PC-3 (cell line): Measurements from ENCODE around the gene UNC93A. TPM values are rescaled to one million over a fixed set of nuclear protein-coding genes. Genes with fewer than 3 reads are reported as not detected.

Source experiments
- ATAC-seq: fragments of 200-7000 bp; cut with Tn5 transposase; 2 replicates; pipeline ENCODE4 v1.9.1; 2020; ENCODE audit warnings: mild to moderate bottlenecking, moderate library complexity
- BruUV-seq: library from RNA; stranded (reverse); fragments of 400-500 nt; replicated peaks from 2 replicates; lab custom pipeline; 2021; lab: Mats Ljungman, UMichigan
- CTCF ChIA-PET: fragments of 300-600 bp; sonication (Branson Sonifier 250); formaldehyde crosslinking; loops from one replicate; lab custom pipeline; 2022; ENCODE audit warnings: antibody characterized with exemption; lab: Charles Lee
- POLR2A ChIA-PET: fragments of 300-600 bp; sonication (Branson Sonifier 250); formaldehyde crosslinking; loops from one replicate; lab custom pipeline; 2022; ENCODE audit warnings: antibody characterized with exemption; ENCODE audit not compliant: unreplicated experiment; lab: Charles Lee
- DNase-seq: peaks from one replicate; pipeline ENCODE4 v3.0.0-alpha.2; 2015
- H2AFZ ChIP-seq: fragments of 300-600 bp; sonication (generic); 2 replicates; pipeline ENCODE4 v1.6.0; 2016; ENCODE audit warnings: antibody characterized with exemption, low read length
- H3F3A ChIP-seq: fragments of 300-600 bp; sonication (generic); one replicate; pipeline ENCODE4 v1.6.0; 2017; ENCODE audit warnings: antibody characterized with exemption, low read length, control low read depth, mild to moderate bottlenecking; ENCODE audit not compliant: unreplicated experiment
- H3K27ac ChIP-seq: fragments of 300-600 bp; sonication (generic); 2 replicates; pipeline ENCODE4 v1.5.1; 2016; ENCODE audit warnings: mild to moderate bottlenecking, low read length
- H3K27me3 ChIP-seq: fragments of 300-600 bp; sonication (generic); 2 replicates; pipeline ENCODE4 v1.6.1; 2016; ENCODE audit warnings: low read length, mixed read lengths
- H3K36me3 ChIP-seq: fragments of 300-600 bp; sonication (generic); 2 replicates; pipeline ENCODE4 v1.6.1; 2016; ENCODE audit warnings: low read depth, mixed run types, low read length, mixed read lengths
- H3K4me1 ChIP-seq: fragments of 300-600 bp; sonication (generic); 2 replicates; pipeline ENCODE4 v1.5.1; 2016; ENCODE audit warnings: low read length; ENCODE audit not compliant: insufficient read depth
- H3K4me2 ChIP-seq: fragments of 300-600 bp; sonication (generic); 2 replicates; pipeline ENCODE4 v1.6.0; 2016; ENCODE audit warnings: low read length
- H3K4me3 ChIP-seq: fragments of 300-600 bp; sonication (generic); 2 replicates; pipeline ENCODE4 v1.5.1; 2016; ENCODE audit warnings: mild to moderate bottlenecking, low read length, mixed read lengths
- H3K79me2 ChIP-seq: fragments of 300-600 bp; sonication (generic); 2 replicates; pipeline ENCODE4 v1.6.1; 2017; ENCODE audit warnings: low read length, mixed read lengths
- H3K9ac ChIP-seq: fragments of 300-600 bp; sonication (generic); 2 replicates; pipeline ENCODE4 v1.6.0; 2016; ENCODE audit warnings: mild to moderate bottlenecking, low read length
- H3K9me2 ChIP-seq: fragments of 300-600 bp; sonication (generic); replicated peaks from 2 replicates; pipeline ENCODE4 v1.6.1; 2016; ENCODE audit warnings: mixed run types, low read length, mixed read lengths
- H3K9me3 ChIP-seq: fragments of 300-600 bp; sonication (generic); 2 replicates; pipeline ENCODE4 v1.6.1; 2016; ENCODE audit warnings: low read length, mixed read lengths
- H4K20me1 ChIP-seq: fragments of 300-600 bp; sonication (generic); 2 replicates; pipeline ENCODE4 v1.6.1; 2016; ENCODE audit warnings: low read length, mixed read lengths
- CTCF ChIP-seq: fragments of 300-600 bp; sonication (generic); conservative IDR thresholded peaks from 2 replicates; pipeline ENCODE4 v1.5.1; 2017; ENCODE audit warnings: antibody characterized with exemption, low read depth, mild to moderate bottlenecking, low read length
- EZH2 ChIP-seq: fragments of 300-600 bp; sonication (generic); IDR thresholded peaks from one replicate; pipeline ENCODE4 v1.6.1; 2017; ENCODE audit warnings: antibody characterized with exemption, mild to moderate bottlenecking, low read length; ENCODE audit not compliant: unreplicated experiment
- EZH2phosphoT487 ChIP-seq: fragments of 300-600 bp; sonication (generic); IDR thresholded peaks from 2 replicates; pipeline ENCODE4 v1.6.1; 2018; ENCODE audit warnings: mild to moderate bottlenecking, antibody characterized with exemption, low read length, borderline replicate concordance
- intact Hi-C: fragments of 100-400 bp; cut with micrococcal nuclease; formaldehyde crosslinking; loops from 2 replicates; pipeline ENCODE4 v1.9.0; 2023
- total RNA-seq: library from RNA; depleted of rRNA; stranded (reverse); fragments of >200 nt; gene quantifications from 2 replicates; pipeline ENCODE4 v1.2.3, GENCODE V29; 2014

UNC93A gene
- total RNA-seq, 1 experiment from 2014 or later: not detected

- Histone ChIP-seq H3K4me1 (no peaks in the 10 kb centered on the region), H3K27me3 (peaks cover 24% of the 10 kb centered on the region), H3K9me2 (no peaks in the 10 kb centered on the region), H3K79me2 (no peaks in the 10 kb centered on the region), H3K4me3 (no peak overlapping the region), H3K36me3 (no peaks in the 10 kb centered on the region), H3K9me3 (no peaks in the 10 kb centered on the region), H3K4me2 (no peak overlapping the region), H3K9ac (no peak overlapping the region), H4K20me1 (no peaks in the 10 kb centered on the region), H2AFZ (no peak overlapping the region), H3K27ac (no peak overlapping the region), H3F3A (no peaks in the 10 kb centered on the region)
- DNase-seq (no peak), ATAC-seq (no peak)
- BruUV-seq: no TSS peak
- ChIA-PET CTCF (no interaction called here), POLR2A (no interaction called here)
- TF ChIP-seq CTCF: no peak
- TF ChIP-seq EZH2: no peak
- no peak for TF ChIP-seq EZH2phosphoT487
- intact Hi-C loops: no loop called here
Measured at GRCh38 chr6:167331565-167331964, 40.5 kb downstream of the UNC93A start.

GRCh38 chr6:167336844-167337630 is 45.9 kb downstream of the UNC93A start:
- Histone ChIP-seq H3K27me3 (peaks cover 10% of the 10 kb centered on the region; the same call in 1 of the 2 replicates), H3K4me3 (no peak overlapping the region), H3K9me3 (no peaks in the 10 kb centered on the region), H3K9ac (no peak overlapping the region), H3K4me2 (no peak overlapping the region), H3K27ac (no peak overlapping the region), H3K4me1 (no peaks in the 10 kb centered on the region), H4K20me1 (no peaks in the 10 kb centered on the region), H3K9me2 (no peaks in the 10 kb centered on the region), H2AFZ (no peak overlapping the region), H3K79me2 (no peaks in the 10 kb centered on the region), H3K36me3 (no peaks in the 10 kb centered on the region), H3F3A (no peaks in the 10 kb centered on the region)
- ATAC-seq: no peak
- DNase-seq: no peak
- BruUV-seq: no TSS peak
- CTCF ChIA-PET: no interaction called here
- POLR2A ChIA-PET: no interaction called here
- TF ChIP-seq EZH2phosphoT487 (no peak), CTCF (no peak), EZH2 (no peak)
- intact Hi-C loops: no loop called here
